ENCODE data around the gene VPS51.
A peak's percentile ranks its signal among the peaks of the same experiment; 100 is the strongest.
"Not testable (repeated sequence)": the region's sequence is repeated elsewhere in the genome, so short reads cannot be mapped to it uniquely, and the experiment has no call there.

Gene VPS51

DNA sequence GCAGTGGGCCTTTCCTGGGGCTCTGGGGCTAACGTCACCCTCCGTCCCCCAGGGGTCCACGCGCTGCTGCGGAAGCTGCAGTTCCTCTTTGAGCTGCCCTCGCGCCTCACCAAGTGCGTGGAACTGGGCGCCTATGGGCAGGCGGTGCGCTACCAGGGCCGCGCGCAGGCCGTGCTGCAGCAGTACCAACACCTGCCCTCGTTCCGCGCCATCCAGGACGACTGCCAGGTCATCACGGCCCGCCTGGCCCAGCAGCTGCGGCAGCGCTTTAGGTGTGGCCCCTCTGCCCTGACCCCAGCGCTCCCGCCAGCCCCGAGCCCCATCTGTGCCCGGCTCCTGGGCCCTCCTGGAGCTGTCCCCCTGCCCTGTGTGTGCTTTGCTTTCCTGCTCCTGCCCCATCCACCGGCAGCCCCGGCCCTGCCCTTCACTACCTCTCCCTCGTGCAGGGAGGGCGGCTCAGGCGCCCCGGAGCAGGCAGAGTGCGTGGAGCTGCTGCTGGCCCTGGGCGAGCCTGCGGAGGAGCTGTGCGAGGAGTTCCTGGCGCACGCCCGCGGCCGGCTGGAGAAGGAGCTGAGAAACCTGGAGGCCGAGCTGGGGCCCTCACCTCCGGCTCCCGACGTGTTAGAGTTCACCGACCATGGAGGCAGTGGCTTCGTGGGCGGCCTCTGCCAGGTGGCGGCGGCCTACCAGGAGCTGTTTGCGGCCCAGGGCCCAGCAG, 11.9 kb downstream of the VPS51 start:
- DNase-seq (ENCODE audit: low read depth in 3 of 3), result no peak

GRCh38 chr11:65108469-65109123, 12.6 kb downstream of the VPS51 start:
- DNase-seq (ENCODE audit: low read depth in 3 of 3), result no peak

DNA sequence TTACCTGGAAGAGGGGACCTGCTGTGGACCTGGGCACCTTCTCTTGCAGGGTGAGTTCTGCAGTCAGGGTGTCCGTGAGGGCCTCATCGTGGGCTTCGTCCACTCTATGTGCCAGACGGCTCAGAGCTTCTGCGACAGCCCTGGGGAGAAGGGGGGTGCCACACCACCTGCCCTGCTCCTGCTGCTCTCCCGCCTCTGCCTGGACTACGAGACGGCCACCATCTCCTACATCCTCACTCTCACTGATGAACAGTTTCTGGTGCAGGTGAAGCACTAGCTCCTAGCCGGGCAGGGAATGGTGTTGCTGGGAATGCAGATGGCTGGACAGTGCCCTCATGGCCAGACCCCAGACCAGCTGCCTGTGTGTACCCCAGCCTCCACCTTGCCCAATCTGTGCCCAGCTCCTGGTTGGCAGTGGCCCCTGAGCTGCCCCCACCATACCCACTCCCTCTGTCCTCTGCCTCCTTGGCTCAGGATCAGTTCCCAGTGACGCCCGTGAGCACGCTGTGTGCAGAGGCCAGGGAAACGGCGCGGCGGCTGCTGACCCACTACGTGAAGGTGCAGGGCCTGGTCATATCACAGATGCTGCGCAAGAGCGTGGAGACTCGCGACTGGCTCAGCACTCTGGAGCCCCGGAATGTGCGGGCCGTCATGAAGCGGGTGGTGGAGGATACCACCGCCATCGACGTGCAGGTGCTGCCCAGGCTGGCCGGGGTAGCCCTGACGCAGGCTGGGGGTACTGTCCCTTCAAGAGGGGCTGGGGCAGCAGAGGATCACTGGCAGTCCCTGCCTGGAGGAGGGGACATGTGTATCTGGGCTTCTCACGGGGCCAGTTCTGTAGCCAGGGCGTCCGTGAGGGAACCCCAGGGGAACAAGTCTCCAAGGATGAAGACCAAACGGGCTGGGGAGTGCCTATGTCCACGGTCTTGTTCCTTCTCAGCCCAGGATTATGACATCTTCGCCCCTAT, 13.5 kb downstream of the VPS51 start:
- DNase-seq (ENCODE audit: low read depth in 3 of 3), result no peak

DNA sequence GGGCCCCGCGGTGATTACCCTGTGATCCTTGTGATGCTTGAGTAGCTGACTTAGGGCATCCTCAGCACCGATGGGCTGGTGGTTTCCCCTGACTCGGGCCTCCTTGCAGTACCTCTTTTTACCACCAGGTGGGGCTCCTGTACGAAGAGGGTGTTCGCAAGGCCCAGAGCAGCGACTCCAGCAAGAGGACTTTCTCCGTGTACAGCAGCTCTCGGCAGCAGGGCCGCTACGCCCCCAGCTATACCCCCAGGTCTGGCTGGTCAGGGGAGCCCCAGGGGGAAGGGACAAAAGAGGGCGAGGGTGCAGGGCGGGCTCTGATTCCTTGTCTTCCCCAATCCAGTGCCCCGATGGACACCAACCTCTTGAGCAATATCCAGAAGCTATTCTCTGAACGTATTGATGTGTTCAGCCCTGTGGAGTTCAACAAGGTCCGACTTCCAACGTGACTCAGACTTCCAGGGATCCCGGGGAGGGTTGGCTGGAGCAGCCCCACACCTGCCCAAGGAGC, 14.4 kb downstream of the VPS51 start:
- peak; percentile 91 to 95 (median 94) for DNase-seq (ENCODE audit: low read depth in 3 of 3)

DNA sequence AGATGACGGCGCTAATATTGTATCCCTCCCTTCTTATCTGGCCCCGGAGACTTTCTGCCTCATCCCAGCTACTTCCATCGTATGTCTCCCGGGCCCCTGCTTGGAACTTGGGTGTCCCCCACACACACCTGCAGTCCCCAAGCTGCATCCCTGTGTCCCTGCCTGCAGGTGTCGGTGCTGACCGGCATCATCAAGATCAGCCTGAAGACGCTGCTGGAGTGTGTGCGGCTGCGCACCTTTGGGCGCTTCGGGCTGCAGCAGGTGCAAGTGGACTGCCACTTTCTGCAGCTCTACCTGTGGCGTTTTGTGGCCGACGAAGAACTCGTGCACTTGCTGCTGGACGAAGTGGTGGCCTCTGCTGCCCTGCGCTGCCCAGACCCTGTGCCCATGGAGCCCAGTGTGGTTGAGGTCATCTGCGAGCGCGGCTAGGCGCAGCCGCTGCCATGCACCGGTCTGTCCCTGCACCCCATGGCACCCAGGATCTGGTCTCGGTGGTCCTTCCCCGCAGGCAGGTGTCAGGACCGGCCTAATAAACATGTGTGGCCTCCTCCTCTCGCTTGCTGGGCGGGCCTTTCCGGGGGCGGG, 15.2 kb downstream of the VPS51 start:
- DNase-seq (ENCODE audit: low read depth in 3 of 3), result no peak

- DNase-seq (ENCODE audit: low read depth in 3 of 3), result peak; percentile 86 to 96 (median 87)
Measured at GRCh38 chr11:65111744-65112545, 15.9 kb downstream of the VPS51 start, which contains the start of gene TM7SF2. TSS of gene TM7SF2 (plus strand) at chr11:65111872. CDS start at chr11:65112016, 144 bp downstream.

DNA sequence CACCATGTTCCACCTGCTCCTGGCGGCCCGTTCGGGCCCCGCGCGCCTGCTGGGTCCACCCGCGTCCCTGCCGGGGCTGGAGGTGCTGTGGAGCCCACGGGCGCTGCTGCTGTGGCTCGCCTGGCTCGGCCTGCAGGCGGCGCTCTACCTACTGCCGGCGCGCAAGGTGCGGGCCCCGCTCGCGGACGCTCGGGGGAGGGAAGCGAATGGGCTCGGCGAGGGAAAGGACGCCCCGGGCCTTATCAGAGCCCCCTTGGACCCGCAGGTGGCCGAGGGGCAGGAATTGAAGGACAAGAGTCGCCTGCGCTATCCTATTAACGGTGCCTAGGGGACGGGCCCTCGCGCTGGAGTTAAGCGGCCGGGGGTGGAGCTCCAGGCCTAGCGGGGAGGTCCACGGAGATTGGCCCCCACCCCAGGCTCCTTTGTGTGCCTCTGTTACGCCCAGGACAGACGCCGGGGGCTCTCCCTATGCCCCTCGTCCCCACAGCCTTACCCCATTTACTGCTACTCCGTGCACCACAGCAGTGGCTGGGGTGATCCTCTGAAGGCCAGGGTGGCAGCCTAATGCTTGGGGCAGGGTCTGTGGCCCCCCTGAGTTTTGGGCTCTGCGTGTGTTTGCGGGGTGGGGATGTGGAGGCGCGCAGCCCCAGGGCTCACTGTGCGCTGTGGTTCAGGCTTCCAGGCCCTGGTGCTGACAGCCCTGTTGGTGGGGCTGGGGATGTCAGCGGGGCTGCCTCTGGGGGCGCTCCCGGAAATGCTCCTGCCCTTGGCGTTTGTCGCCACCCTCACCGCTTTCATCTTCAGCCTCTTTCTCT, 16.7 kb downstream of the VPS51 start:
- DNase-seq (ENCODE audit: low read depth in 3 of 3), result peak in 2 of 3 experiments; percentile 50 to 70

DNA sequence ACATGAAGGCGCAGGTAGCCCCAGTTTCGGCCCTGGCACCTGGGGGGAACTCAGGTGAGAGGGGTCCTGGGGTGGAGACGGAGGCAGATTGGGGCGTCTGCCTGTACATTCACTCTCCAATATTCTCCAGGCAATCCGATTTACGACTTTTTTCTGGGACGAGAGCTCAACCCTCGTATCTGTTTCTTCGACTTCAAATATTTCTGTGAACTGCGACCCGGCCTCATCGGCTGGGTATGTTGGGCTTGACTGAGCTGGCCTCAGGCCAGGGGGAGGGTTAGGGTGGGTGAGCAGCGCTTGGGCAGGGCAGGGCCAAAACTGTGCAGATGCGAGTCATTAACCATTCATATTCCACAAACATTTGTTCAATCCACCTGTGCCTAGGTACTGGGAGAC, 17.3 kb downstream of the VPS51 start:
- no peak for DNase-seq (ENCODE audit: low read depth in 3 of 3)

DNA sequence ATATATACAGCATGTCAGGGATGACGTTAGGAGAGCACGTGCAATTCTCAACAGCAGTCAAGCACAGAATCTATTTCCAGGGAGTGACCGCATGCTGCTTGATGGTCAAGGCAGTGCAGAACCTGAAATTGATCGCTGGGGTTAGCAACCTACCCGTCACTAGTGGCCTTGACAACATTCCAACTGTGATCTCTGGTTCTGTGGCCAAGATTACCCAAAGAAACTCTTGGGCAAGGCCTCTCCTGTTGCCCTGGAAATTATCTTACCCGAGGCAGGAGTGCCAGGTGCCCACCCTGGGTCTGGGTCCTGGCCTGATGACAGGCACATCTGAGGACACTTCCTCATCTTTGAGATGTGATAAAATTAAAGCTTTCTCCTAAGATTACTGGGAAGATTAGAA, 17.8 kb downstream of the VPS51 start:
- DNase-seq (ENCODE audit: low read depth in 3 of 3), result no peak

GRCh38 chr11:65114538-65115171, 18.6 kb downstream of the VPS51 start:
- DNase-seq (ENCODE audit: low read depth in 3 of 3), result no peak

DNA sequence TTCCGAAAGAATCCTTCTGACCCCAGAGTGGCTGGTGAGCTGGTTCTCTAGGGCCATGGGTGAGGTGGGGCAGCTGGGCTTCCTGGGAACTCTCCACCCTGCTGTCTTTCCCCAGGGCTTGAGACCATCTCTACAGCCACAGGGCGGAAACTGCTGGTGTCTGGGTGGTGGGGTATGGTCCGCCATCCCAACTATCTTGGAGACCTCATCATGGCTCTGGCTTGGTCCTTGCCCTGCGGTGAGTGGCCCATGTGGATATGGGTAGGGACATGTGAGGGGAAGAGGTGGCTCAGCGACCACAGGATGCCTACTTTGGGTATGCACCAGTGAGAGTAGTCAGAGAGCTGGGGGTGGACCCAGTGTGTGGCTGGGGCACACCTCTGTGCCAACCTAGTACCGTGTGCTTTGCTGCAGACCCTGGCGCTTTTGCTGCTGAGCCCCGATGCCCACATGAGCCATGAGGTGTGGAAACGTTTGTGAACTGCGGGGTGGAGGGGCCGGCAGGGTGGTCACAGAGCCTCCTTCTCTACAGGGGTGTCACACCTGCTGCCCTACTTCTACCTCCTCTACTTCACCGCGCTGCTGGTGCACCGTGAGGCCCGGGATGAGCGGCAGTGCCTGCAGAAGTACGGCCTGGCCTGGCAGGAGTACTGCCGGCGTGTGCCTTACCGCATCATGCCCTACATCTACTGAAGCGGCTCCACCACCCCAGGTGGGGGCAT, 19.5 kb downstream of the VPS51 start:
- DNase-seq (ENCODE audit: low read depth in 3 of 3), result no peak

GRCh38 chr11:65116370-65117205, 20.6 kb downstream of the VPS51 start:
- peak in 1 of 3 experiments; percentile 60 for DNase-seq (ENCODE audit: low read depth in 3 of 3)

GRCh38 chr11:65117206-65118096, 21.4 kb downstream of the VPS51 start, which contains the start of gene ZNHIT2:
TSS of gene ZNHIT2 (minus strand) at chr11:65117701. CDS start at chr11:65117653, 48 bp downstream.
- DNase-seq (ENCODE audit: low read depth in 3 of 3), result peak; percentile 100

DNA sequence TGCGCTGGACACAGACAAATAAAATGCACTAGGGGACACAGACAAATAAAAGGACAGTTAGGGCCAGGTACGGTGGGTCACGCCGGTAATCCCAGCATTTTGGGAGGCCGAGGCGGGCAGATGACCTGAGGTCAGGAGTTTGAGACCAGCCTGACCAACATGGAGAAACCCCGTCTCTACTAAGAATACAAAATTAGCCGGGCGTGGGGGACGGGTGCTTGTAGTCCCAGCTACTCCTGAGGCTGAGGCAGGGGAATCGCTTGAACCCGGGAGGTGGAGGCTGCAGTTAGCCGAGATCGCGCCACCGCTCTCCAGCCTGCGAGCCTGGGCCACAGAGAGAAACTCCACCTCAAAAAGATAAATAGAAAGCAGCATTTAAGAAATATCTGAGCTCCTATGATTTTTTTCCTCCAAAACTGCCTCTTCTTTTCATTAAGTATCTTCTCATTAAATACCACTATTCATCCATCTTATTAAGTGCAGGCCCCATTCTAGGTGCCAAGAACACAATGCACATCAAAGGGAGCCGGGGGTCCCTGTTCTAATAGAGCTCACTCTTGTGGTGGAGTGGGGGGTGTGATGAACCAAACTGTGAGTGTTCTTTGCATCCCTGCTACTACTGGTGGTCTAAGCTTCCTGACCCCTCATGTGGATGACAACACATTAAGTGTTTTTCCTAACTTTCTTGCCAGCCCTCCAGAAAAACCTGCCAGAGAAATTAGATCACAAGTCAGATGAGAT, 22.3 kb downstream of the VPS51 start:
- DNase-seq (ENCODE audit: low read depth in 3 of 3), result no peak

DNA sequence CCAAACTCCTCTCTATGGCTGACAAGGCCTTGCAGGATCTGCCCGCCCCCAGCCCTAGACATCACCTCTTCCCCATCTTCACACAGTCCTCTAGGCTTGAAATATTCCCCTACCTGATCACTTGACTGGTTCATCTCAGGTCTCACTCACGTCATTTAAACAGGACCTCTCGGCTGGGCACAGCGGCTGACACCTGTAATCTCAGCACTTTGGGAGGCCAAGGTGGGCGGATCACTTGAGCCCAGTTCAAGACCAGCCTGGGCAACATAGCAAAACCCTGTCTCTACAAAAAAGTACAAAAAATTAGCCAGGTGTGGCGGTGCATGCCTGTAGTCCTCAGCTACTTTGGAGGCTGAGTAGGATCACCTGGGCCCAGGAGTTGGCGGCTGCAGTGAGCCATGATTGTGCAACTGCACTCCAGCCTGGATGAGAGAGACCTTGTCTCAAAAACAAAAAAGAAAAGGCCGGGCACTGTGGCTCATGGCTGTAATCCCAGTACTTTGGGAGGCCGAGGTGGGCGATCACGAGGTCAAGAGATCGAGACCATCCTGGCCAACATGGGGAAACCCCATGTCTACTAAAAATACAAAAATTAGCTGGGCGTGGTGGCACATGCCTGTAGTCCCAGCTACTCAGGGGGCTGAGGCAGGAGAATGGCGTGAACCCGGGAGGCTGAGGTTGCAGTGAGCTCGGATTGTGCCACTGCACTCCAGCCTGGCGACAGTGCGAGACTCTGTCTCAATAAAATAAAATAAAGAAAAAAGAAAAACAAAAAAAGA, 23.1 kb downstream of the VPS51 start:
- not testable (repeated sequence) for DNase-seq (ENCODE audit: low read depth in 3 of 3)
